ENCODE data around the gene PBX4.
A peak's percentile ranks its signal among the peaks of the same experiment; 100 is the strongest.

The PBX4 gene

GRCh38 chr19:19538785-19539166, 79.7 kb downstream of the PBX4 start:
- H3K4me3 ChIP-seq (ENCODE audit: low read depth, low read length), result no peak overlapping the region
- no peak for TF ChIP-seq CTCF (IDR thresholded peaks at IDR 0.05; ENCODE audit: borderline replicate concordance, insufficient read depth, low read depth, low read length)

- no peak for TF ChIP-seq CTCF (IDR thresholded peaks at IDR 0.05; ENCODE audit: borderline replicate concordance, insufficient read depth, low read depth, low read length)
- peak within 1 kb of the TSS; percentile 19 for H3K4me3 ChIP-seq (ENCODE audit: low read depth, low read length)
Measured at GRCh38 chr19:19538061-19538784, 80.3 kb downstream of the PBX4 start, which contains the start of gene CILP2. Gene CILP2, plus strand, starts transcription at chr19:19538265. Its CDS starts 85 bp downstream, at chr19:19538350.

- no peak for TF ChIP-seq CTCF (IDR thresholded peaks at IDR 0.05; ENCODE audit: borderline replicate concordance, insufficient read depth, low read depth, low read length)
- H3K4me3 ChIP-seq (ENCODE audit: low read depth, low read length), result no peak overlapping the region
Measured at GRCh38 chr19:19537075-19538048, 81.1 kb downstream of the PBX4 start.

GRCh38 chr19:19535311-19536191, 82.9 kb downstream of the PBX4 start:
- H3K4me3 ChIP-seq (ENCODE audit: low read depth, low read length), result no peak overlapping the region
- TF ChIP-seq CTCF (IDR thresholded peaks at IDR 0.05; ENCODE audit: borderline replicate concordance, insufficient read depth, low read depth, low read length), result no peak

- TF ChIP-seq CTCF (IDR thresholded peaks at IDR 0.05; ENCODE audit: borderline replicate concordance, insufficient read depth, low read depth, low read length), result no peak
- no peak overlapping the region for H3K4me3 ChIP-seq (ENCODE audit: low read depth, low read length)
Measured at GRCh38 chr19:19534556-19535265, 83.8 kb downstream of the PBX4 start.

- H3K4me3 ChIP-seq (ENCODE audit: low read depth, low read length), result no peak overlapping the region
- no peak for TF ChIP-seq CTCF (IDR thresholded peaks at IDR 0.05; ENCODE audit: borderline replicate concordance, insufficient read depth, low read depth, low read length)
Measured at GRCh38 chr19:19533841-19534240, 84.6 kb downstream of the PBX4 start.
